Dermis microvascular lymphatic vessel endothelial cell (primary cell): ENCODE data around the gene FBLN2. TPM values are rescaled to one million over a fixed set of nuclear protein-coding genes. Genes with fewer than 3 reads are reported as not detected.
"Not testable (repeated sequence)": the region's sequence is repeated elsewhere in the genome, so short reads cannot be mapped to it uniquely, and the experiment has no call there.

Source experiments
- DNase-seq, 2 donors: peaks; one replicate each; pipeline versions ENCODE4 v3.0.0 to v3.0.0-alpha.2; 2010; ENCODE audit warnings: low read depth in 2 of 2
- total RNA-seq: library from RNA; depleted of rRNA; stranded (reverse); fragments of >200 nt; gene quantifications from 2 replicates; pipeline ENCODE4 v1.2.1, GENCODE V29; 2014

The FBLN2 gene
- total RNA-seq, 1 donor from 2014 or later: 2.7 TPM

GRCh38 chr3:13549623-13550422, 898 bp downstream of the FBLN2 start:
- no peak for DNase-seq

GRCh38 chr3:13550423-13550690, 1.4 kb downstream of the FBLN2 start:
- no peak for DNase-seq

- peak; percentile 22 to 37 for DNase-seq
Measured at GRCh38 chr3:13550791-13551360, 2.0 kb downstream of the FBLN2 start.

GRCh38 chr3:13552857-13553652, 4.1 kb downstream of the FBLN2 start:
- no peak for DNase-seq

GRCh38 chr3:13553686-13554085, 4.8 kb downstream of the FBLN2 start:
- no peak for DNase-seq

GRCh38 chr3:13555753-13556152, 6.8 kb downstream of the FBLN2 start:
- no peak for DNase-seq

- DNase-seq: no peak
Measured at GRCh38 chr3:13556207-13556606, 7.3 kb downstream of the FBLN2 start.

GRCh38 chr3:13556917-13557316, 8.0 kb downstream of the FBLN2 start:
- DNase-seq: no peak

GRCh38 chr3:13557417-13557816, 8.5 kb downstream of the FBLN2 start:
- DNase-seq: no peak

- no peak for DNase-seq
Measured at GRCh38 chr3:13557926-13558325, 9.0 kb downstream of the FBLN2 start.

GRCh38 chr3:13558651-13559050, 9.7 kb downstream of the FBLN2 start:
- DNase-seq: no peak

- DNase-seq: no peak
Measured at GRCh38 chr3:13559764-13560525, 11.0 kb downstream of the FBLN2 start.

- DNase-seq: no peak
Measured at GRCh38 chr3:13561376-13561775, 12.5 kb downstream of the FBLN2 start.

- peak in 1 of 2 donors; percentile 26 for DNase-seq
Measured at GRCh38 chr3:13561967-13562366, 13.0 kb downstream of the FBLN2 start.

GRCh38 chr3:13562421-13562820, 13.5 kb downstream of the FBLN2 start:
- DNase-seq: not testable (repeated sequence)

GRCh38 chr3:13563321-13563720, 14.4 kb downstream of the FBLN2 start:
- DNase-seq: no peak

- DNase-seq: no peak
Measured at GRCh38 chr3:13563911-13564310, 15.0 kb downstream of the FBLN2 start.

GRCh38 chr3:13564751-13565560, 16.0 kb downstream of the FBLN2 start:
- no peak for DNase-seq

- DNase-seq: no peak
Measured at GRCh38 chr3:13565581-13566452, 16.9 kb downstream of the FBLN2 start.

- DNase-seq: no peak
Measured at GRCh38 chr3:13566453-13566748, 17.5 kb downstream of the FBLN2 start.
